ENCODE measurements around the gene SST.

The SST gene

GRCh38 chr3:187669675-187670504 lies at the start of gene SST:
SST (minus strand) TSS chr3:187670394; CDS start chr3:187670291, 103 bp downstream.
- Histone ChIP-seq H3K27ac (ENCODE audit: low read depth, low read length) (no peak within 1 kb of the TSS), H3K4me1 (ENCODE audit: control insufficient read depth in 5 of 5, insufficient read depth in 5 of 5, low read length in 5 of 5) (peaks cover 0 to 4% (median 0%) of the 10 kb centered on the region in 5 donors), H3K36me3 (ENCODE audit: control insufficient read depth in 5 of 5, insufficient read depth in 5 of 5, low read length in 5 of 5) (no peaks in the 10 kb centered on the region), H3K9me3 (ENCODE audit: control insufficient read depth in 5 of 5, low read length in 5 of 5) (no peaks in the 10 kb centered on the region), H3K9ac (ENCODE audit: low read length in 5 of 5) (no peak within 1 kb of the TSS), H3K27me3 (ENCODE audit: control insufficient read depth in 5 of 5, insufficient read depth in 4 of 5, low read length in 5 of 5) (peaks cover 13 to 29% (median 22%) of the 10 kb centered on the region in 5 donors), H3K4me3 (ENCODE audit: low read depth in 1 of 5, low read length in 5 of 5) (no peak within 1 kb of the TSS)

GRCh38 chr3:187719628-187720336 lies 49.6 kb upstream of the SST start:
- no peaks in the 10 kb centered on the region for H3K27me3 ChIP-seq (ENCODE audit: control insufficient read depth in 5 of 5, insufficient read depth in 4 of 5, low read length in 5 of 5)
- H3K9ac ChIP-seq (ENCODE audit: low read length in 5 of 5): no peak overlapping the region

GRCh38 chr3:187718802-187719201 lies 48.6 kb upstream of the SST start:
- Histone ChIP-seq H3K9ac (ENCODE audit: low read length in 5 of 5) (no peak overlapping the region), H3K4me1 (ENCODE audit: control insufficient read depth in 5 of 5, insufficient read depth in 5 of 5, low read length in 5 of 5) (peaks cover 0 to 10% (median under 1%) of the 10 kb centered on the region in 5 donors), H3K27ac (ENCODE audit: low read depth, low read length) (no peak overlapping the region), H3K36me3 (ENCODE audit: control insufficient read depth in 5 of 5, insufficient read depth in 5 of 5, low read length in 5 of 5) (peaks cover 17 to 35% (median 29%) of the 10 kb centered on the region in 5 donors), H3K27me3 (ENCODE audit: control insufficient read depth in 5 of 5, insufficient read depth in 4 of 5, low read length in 5 of 5) (no peaks in the 10 kb centered on the region), H3K9me3 (ENCODE audit: control insufficient read depth in 5 of 5, low read length in 5 of 5) (no peaks in the 10 kb centered on the region), H3K4me3 (ENCODE audit: low read depth in 1 of 5, low read length in 5 of 5) (no peak overlapping the region)

More at GRCh38 chr3:187719628-187720336, 49.6 kb upstream of the SST start:
- Histone ChIP-seq H3K9me3 (ENCODE audit: control insufficient read depth in 5 of 5, low read length in 5 of 5) (no peaks in the 10 kb centered on the region), H3K4me3 (ENCODE audit: low read depth in 1 of 5, low read length in 5 of 5) (no peak overlapping the region), H3K27ac (ENCODE audit: low read depth, low read length) (peak overlapping the region; percentile 2), H3K4me1 (ENCODE audit: control insufficient read depth in 5 of 5, insufficient read depth in 5 of 5, low read length in 5 of 5) (peaks cover 0 to 10% (median 0%) of the 10 kb centered on the region in 5 donors), H3K36me3 (ENCODE audit: control insufficient read depth in 5 of 5, insufficient read depth in 5 of 5, low read length in 5 of 5) (peaks cover 24 to 45% (median 39%) of the 10 kb centered on the region in 5 donors)

GRCh38 chr3:187717572-187717971 lies 47.4 kb upstream of the SST start:
- no peaks in the 10 kb centered on the region for H3K27me3 ChIP-seq (ENCODE audit: control insufficient read depth in 5 of 5, insufficient read depth in 4 of 5, low read length in 5 of 5)
- peaks cover 0 to 10% (median 4%) of the 10 kb centered on the region in 5 donors for H3K4me1 ChIP-seq (ENCODE audit: control insufficient read depth in 5 of 5, insufficient read depth in 5 of 5, low read length in 5 of 5)
- no peak overlapping the region for H3K9ac ChIP-seq (ENCODE audit: low read length in 5 of 5)
- H3K4me3 ChIP-seq (ENCODE audit: low read depth in 1 of 5, low read length in 5 of 5): no peak overlapping the region
- no peak overlapping the region for H3K27ac ChIP-seq (ENCODE audit: low read depth, low read length)
- H3K9me3 ChIP-seq (ENCODE audit: control insufficient read depth in 5 of 5, low read length in 5 of 5): no peaks in the 10 kb centered on the region
- H3K36me3 ChIP-seq (ENCODE audit: control insufficient read depth in 5 of 5, insufficient read depth in 5 of 5, low read length in 5 of 5): peaks cover 8 to 23% (median 17%) of the 10 kb centered on the region in 5 donors

GRCh38 chr3:187714404-187714979 lies 44.3 kb upstream of the SST start:
- H3K9ac ChIP-seq (ENCODE audit: low read length in 5 of 5): no peak overlapping the region
- no peak overlapping the region for H3K27ac ChIP-seq (ENCODE audit: low read depth, low read length)
- H3K9me3 ChIP-seq (ENCODE audit: control insufficient read depth in 5 of 5, low read length in 5 of 5): no peaks in the 10 kb centered on the region
- no peaks in the 10 kb centered on the region for H3K27me3 ChIP-seq (ENCODE audit: control insufficient read depth in 5 of 5, insufficient read depth in 4 of 5, low read length in 5 of 5)
- H3K4me3 ChIP-seq (ENCODE audit: low read depth in 1 of 5, low read length in 5 of 5): no peak overlapping the region
- H3K36me3 ChIP-seq (ENCODE audit: control insufficient read depth in 5 of 5, insufficient read depth in 5 of 5, low read length in 5 of 5): no peaks in the 10 kb centered on the region
- H3K4me1 ChIP-seq (ENCODE audit: control insufficient read depth in 5 of 5, insufficient read depth in 5 of 5, low read length in 5 of 5): peaks cover 0 to 4% (median 0%) of the 10 kb centered on the region in 5 donors

- Histone ChIP-seq H3K4me3 (ENCODE audit: low read depth in 1 of 5, low read length in 5 of 5) (no peak overlapping the region), H3K36me3 (ENCODE audit: control insufficient read depth in 5 of 5, insufficient read depth in 5 of 5, low read length in 5 of 5) (no peaks in the 10 kb centered on the region), H3K9me3 (ENCODE audit: control insufficient read depth in 5 of 5, low read length in 5 of 5) (no peaks in the 10 kb centered on the region), H3K27me3 (ENCODE audit: control insufficient read depth in 5 of 5, insufficient read depth in 4 of 5, low read length in 5 of 5) (no peaks in the 10 kb centered on the region), H3K27ac (ENCODE audit: low read depth, low read length) (no peak overlapping the region), H3K9ac (ENCODE audit: low read length in 5 of 5) (no peak overlapping the region), H3K4me1 (ENCODE audit: control insufficient read depth in 5 of 5, insufficient read depth in 5 of 5, low read length in 5 of 5) (peaks cover 0 to 4% (median 0%) of the 10 kb centered on the region in 5 donors)
Measured at GRCh38 chr3:187713504-187713903, 43.3 kb upstream of the SST start.

GRCh38 chr3:187709155-187709554 lies 39.0 kb upstream of the SST start:
- Histone ChIP-seq H3K4me1 (ENCODE audit: control insufficient read depth in 5 of 5, insufficient read depth in 5 of 5, low read length in 5 of 5) (peaks cover 0 to 4% (median 3%) of the 10 kb centered on the region in 5 donors), H3K27me3 (ENCODE audit: control insufficient read depth in 5 of 5, insufficient read depth in 4 of 5, low read length in 5 of 5) (no peaks in the 10 kb centered on the region)

GRCh38 chr3:187708696-187709095 lies 38.5 kb upstream of the SST start:
- Histone ChIP-seq H3K4me1 (ENCODE audit: control insufficient read depth in 5 of 5, insufficient read depth in 5 of 5, low read length in 5 of 5) (peaks cover 0 to 3% (median 2%) of the 10 kb centered on the region in 5 donors), H3K36me3 (ENCODE audit: control insufficient read depth in 5 of 5, insufficient read depth in 5 of 5, low read length in 5 of 5) (no peaks in the 10 kb centered on the region), H3K9ac (ENCODE audit: low read length in 5 of 5) (no peak overlapping the region), H3K9me3 (ENCODE audit: control insufficient read depth in 5 of 5, low read length in 5 of 5) (no peaks in the 10 kb centered on the region), H3K27me3 (ENCODE audit: control insufficient read depth in 5 of 5, insufficient read depth in 4 of 5, low read length in 5 of 5) (no peaks in the 10 kb centered on the region), H3K4me3 (ENCODE audit: low read depth in 1 of 5, low read length in 5 of 5) (no peak overlapping the region), H3K27ac (ENCODE audit: low read depth, low read length) (no peak overlapping the region)

More at GRCh38 chr3:187709155-187709554, 39.0 kb upstream of the SST start:
- Histone ChIP-seq H3K4me3 (ENCODE audit: low read depth in 1 of 5, low read length in 5 of 5) (no peak overlapping the region), H3K36me3 (ENCODE audit: control insufficient read depth in 5 of 5, insufficient read depth in 5 of 5, low read length in 5 of 5) (no peaks in the 10 kb centered on the region), H3K9ac (ENCODE audit: low read length in 5 of 5) (no peak overlapping the region), H3K27ac (ENCODE audit: low read depth, low read length) (no peak overlapping the region), H3K9me3 (ENCODE audit: control insufficient read depth in 5 of 5, low read length in 5 of 5) (no peaks in the 10 kb centered on the region)

- Histone ChIP-seq H3K9ac (ENCODE audit: low read length in 5 of 5) (no peak overlapping the region), H3K27ac (ENCODE audit: low read depth, low read length) (no peak overlapping the region), H3K4me3 (ENCODE audit: low read depth in 1 of 5, low read length in 5 of 5) (no peak overlapping the region), H3K27me3 (ENCODE audit: control insufficient read depth in 5 of 5, insufficient read depth in 4 of 5, low read length in 5 of 5) (no peaks in the 10 kb centered on the region), H3K9me3 (ENCODE audit: control insufficient read depth in 5 of 5, low read length in 5 of 5) (no peaks in the 10 kb centered on the region), H3K36me3 (ENCODE audit: control insufficient read depth in 5 of 5, insufficient read depth in 5 of 5, low read length in 5 of 5) (no peaks in the 10 kb centered on the region), H3K4me1 (ENCODE audit: control insufficient read depth in 5 of 5, insufficient read depth in 5 of 5, low read length in 5 of 5) (peaks cover 0 to 3% (median 0%) of the 10 kb centered on the region in 5 donors)
Measured at GRCh38 chr3:187706971-187707370, 36.8 kb upstream of the SST start.
